Activated CD4-positive, alpha-beta T cell treated with anti-CD3 and anti-CD28 coated beads, Interleukin-2, amount 10 ng/mL, durations not matched to agents 7 days and 5 days (primary cell): ENCODE measurements around the gene AMPD3. TPM values are rescaled to one million over a fixed set of nuclear protein-coding genes. Genes with fewer than 3 reads are reported as not detected.

Source experiments
- CTCF ChIA-PET: fragments of 350-600 bp; sonication (Branson Sonifier 250); formaldehyde crosslinking; loops from one replicate; lab custom pipeline; 2021; ENCODE audit warnings: antibody characterized with exemption; lab: Charles Lee
- POLR2A ChIA-PET: fragments of 350-600 bp; sonication (Branson Sonifier 250); formaldehyde crosslinking; loops from one replicate; lab custom pipeline; 2021; ENCODE audit warnings: antibody characterized with exemption; lab: Charles Lee
- DNase-seq: peaks from one replicate; pipeline ENCODE4 v3.0.0-alpha.2; 2020
- H3K27ac Mint-ChIP-seq: one replicate; pipeline ENCODE4 v1.8.0; 2021; ENCODE audit warnings: mild to moderate bottlenecking, moderate library complexity, mixed read lengths
- H3K27me3 Mint-ChIP-seq: one replicate; pipeline ENCODE4 v1.8.0; 2021; ENCODE audit warnings: mixed read lengths
- H3K36me3 Mint-ChIP-seq: one replicate; pipeline ENCODE4 v1.8.0; 2021; ENCODE audit warnings: low read depth, mixed read lengths
- H3K4me1 Mint-ChIP-seq: one replicate; pipeline ENCODE4 v1.8.0; 2021; ENCODE audit warnings: mixed read lengths
- H3K4me3 Mint-ChIP-seq: one replicate; pipeline ENCODE4 v1.8.0; 2021; ENCODE audit warnings: mild to moderate bottlenecking, moderate library complexity, mixed read lengths
- H3K9me3 Mint-ChIP-seq: one replicate; pipeline ENCODE4 v1.8.0; 2021; ENCODE audit warnings: mixed read lengths
- total RNA-seq, 2 experiments: library from RNA; stranded (reverse); gene quantifications; one replicate each; pipeline ENCODE4 v1.2.3, GENCODE V29; 2021

The AMPD3 gene
- total RNA-seq, 2 experiments from 2014 or later, result 20.3 to 20.8 TPM

GRCh38 chr11:10497371-10498021 lies 42.4 kb downstream of the AMPD3 start:
- Mint-ChIP-seq H3K36me3 (peaks cover 34% of the 10 kb centered on the region), H3K27ac (no peak overlapping the region), H3K4me3 (no peak overlapping the region), H3K4me1 (no peaks in the 10 kb centered on the region), H3K27me3 (no peaks in the 10 kb centered on the region), H3K9me3 (no peaks in the 10 kb centered on the region)
- ChIA-PET POLR2A (no interaction called here), CTCF (interaction anchor here (1.2 to 1.3 kb wide), 2 partner anchors 15 to 75 kb away, joined by 4 to 6 read pairs; no protein-coding TSS in a partner anchor)
- no peak for DNase-seq

GRCh38 chr11:10498022-10498400 lies 42.9 kb downstream of the AMPD3 start:
- POLR2A ChIA-PET, result no interaction called here
- no peak overlapping the region for H3K27ac Mint-ChIP-seq
- H3K4me3 Mint-ChIP-seq, result no peak overlapping the region
- H3K36me3 Mint-ChIP-seq, result peaks cover 31% of the 10 kb centered on the region
- no peaks in the 10 kb centered on the region for H3K27me3 Mint-ChIP-seq
- no peaks in the 10 kb centered on the region for H3K9me3 Mint-ChIP-seq
- H3K4me1 Mint-ChIP-seq, result no peaks in the 10 kb centered on the region
- CTCF ChIA-PET, result no interaction called here
- no peak for DNase-seq

GRCh38 chr11:10498426-10499250 lies 43.6 kb downstream of the AMPD3 start:
- no peaks in the 10 kb centered on the region for H3K4me1 Mint-ChIP-seq
- DNase-seq, result no peak

GRCh38 chr11:10499452-10499851 lies 44.4 kb downstream of the AMPD3 start:
- H3K36me3 Mint-ChIP-seq, result peaks cover 35% of the 10 kb centered on the region
- no peaks in the 10 kb centered on the region for H3K9me3 Mint-ChIP-seq
- H3K27ac Mint-ChIP-seq, result peak overlapping the region; percentile 11
- CTCF ChIA-PET, result no interaction called here
- no peak for DNase-seq
- no peak overlapping the region for H3K4me3 Mint-ChIP-seq
- H3K27me3 Mint-ChIP-seq, result no peaks in the 10 kb centered on the region
- POLR2A ChIA-PET, result no interaction called here
- H3K4me1 Mint-ChIP-seq, result no peaks in the 10 kb centered on the region

More at GRCh38 chr11:10498426-10499250, 43.6 kb downstream of the AMPD3 start:
- POLR2A ChIA-PET, result no interaction called here
- CTCF ChIA-PET, result interaction anchor here (0.6 kb wide), 1 partner anchor 28 kb away, joined by 6 read pairs; no protein-coding TSS in a partner anchor
- H3K36me3 Mint-ChIP-seq, result peaks cover 30% of the 10 kb centered on the region
- H3K4me3 Mint-ChIP-seq, result no peak overlapping the region
- H3K27ac Mint-ChIP-seq, result no peak overlapping the region
- H3K27me3 Mint-ChIP-seq, result no peaks in the 10 kb centered on the region
- no peaks in the 10 kb centered on the region for H3K9me3 Mint-ChIP-seq

- H3K27me3 Mint-ChIP-seq, result no peaks in the 10 kb centered on the region
- CTCF ChIA-PET, result no interaction called here
- H3K4me3 Mint-ChIP-seq, result no peak overlapping the region
- peaks cover 33% of the 10 kb centered on the region for H3K36me3 Mint-ChIP-seq
- no peak overlapping the region for H3K27ac Mint-ChIP-seq
- DNase-seq, result no peak
- POLR2A ChIA-PET, result no interaction called here
- H3K4me1 Mint-ChIP-seq, result no peaks in the 10 kb centered on the region
- no peaks in the 10 kb centered on the region for H3K9me3 Mint-ChIP-seq
Observed at GRCh38 chr11:10499874-10500601, 45.0 kb downstream of the AMPD3 start.

GRCh38 chr11:10500757-10501684 lies 46.0 kb downstream of the AMPD3 start:
- ChIA-PET CTCF (interaction anchor here (0.5 kb wide), 1 partner anchor 74 kb away, joined by 4 read pairs; no protein-coding TSS in a partner anchor), POLR2A (no interaction called here)
- Mint-ChIP-seq H3K27ac (no peak overlapping the region), H3K4me1 (no peaks in the 10 kb centered on the region), H3K9me3 (no peaks in the 10 kb centered on the region), H3K36me3 (peaks cover 40% of the 10 kb centered on the region), H3K27me3 (no peaks in the 10 kb centered on the region), H3K4me3 (no peak overlapping the region)
- no peak for DNase-seq

- DNase-seq, result no peak
- Mint-ChIP-seq H3K9me3 (no peaks in the 10 kb centered on the region), H3K36me3 (peaks cover 38% of the 10 kb centered on the region), H3K27me3 (no peaks in the 10 kb centered on the region), H3K4me1 (no peaks in the 10 kb centered on the region), H3K4me3 (no peak overlapping the region), H3K27ac (no peak overlapping the region)
- ChIA-PET POLR2A (no interaction called here), CTCF (no interaction called here)
Observed at GRCh38 chr11:10502065-10502680, 47.1 kb downstream of the AMPD3 start.

GRCh38 chr11:10502770-10503169 lies 47.7 kb downstream of the AMPD3 start:
- POLR2A ChIA-PET, result no interaction called here
- no peak for DNase-seq
- Mint-ChIP-seq H3K4me3 (no peak overlapping the region), H3K36me3 (peaks cover 39% of the 10 kb centered on the region), H3K9me3 (no peaks in the 10 kb centered on the region), H3K27me3 (no peaks in the 10 kb centered on the region), H3K27ac (no peak overlapping the region), H3K4me1 (no peaks in the 10 kb centered on the region)
- CTCF ChIA-PET, result interaction anchor here (0.8 to 1.2 kb wide), 2 partner anchors 12 to 42 kb away, joined by 3 read pairs; no protein-coding TSS in a partner anchor

GRCh38 chr11:10503221-10503620 lies 48.2 kb downstream of the AMPD3 start:
- CTCF ChIA-PET, result interaction anchor here (0.8 to 1.2 kb wide), 2 partner anchors 12 to 42 kb away, joined by 3 read pairs; no protein-coding TSS in a partner anchor
- H3K27ac Mint-ChIP-seq, result no peak overlapping the region

GRCh38 chr11:10503777-10504480 lies 48.9 kb downstream of the AMPD3 start:
- H3K4me3 Mint-ChIP-seq, result no peak overlapping the region
- CTCF ChIA-PET, result interaction anchor here (0.8 to 1.2 kb wide), 2 partner anchors 13 to 43 kb away, joined by 3 read pairs; no protein-coding TSS in a partner anchor
- H3K36me3 Mint-ChIP-seq, result peaks cover 38% of the 10 kb centered on the region
- DNase-seq, result no peak
- no peaks in the 10 kb centered on the region for H3K9me3 Mint-ChIP-seq
- H3K4me1 Mint-ChIP-seq, result no peaks in the 10 kb centered on the region
- H3K27ac Mint-ChIP-seq, result no peak overlapping the region
- H3K27me3 Mint-ChIP-seq, result no peaks in the 10 kb centered on the region
- POLR2A ChIA-PET, result no interaction called here

More at GRCh38 chr11:10503221-10503620, 48.2 kb downstream of the AMPD3 start:
- POLR2A ChIA-PET, result no interaction called here
- Mint-ChIP-seq H3K36me3 (peaks cover 39% of the 10 kb centered on the region), H3K9me3 (no peaks in the 10 kb centered on the region), H3K4me3 (no peak overlapping the region), H3K27me3 (no peaks in the 10 kb centered on the region), H3K4me1 (no peaks in the 10 kb centered on the region)
- DNase-seq, result no peak

GRCh38 chr11:10504490-10504889 lies 49.4 kb downstream of the AMPD3 start:
- H3K36me3 Mint-ChIP-seq, result peaks cover 37% of the 10 kb centered on the region
- ChIA-PET POLR2A (no interaction called here), CTCF (no interaction called here)
- no peaks in the 10 kb centered on the region for H3K4me1 Mint-ChIP-seq
- no peak overlapping the region for H3K27ac Mint-ChIP-seq
- no peak for DNase-seq
- no peak overlapping the region for H3K4me3 Mint-ChIP-seq
- no peaks in the 10 kb centered on the region for H3K9me3 Mint-ChIP-seq
- no peaks in the 10 kb centered on the region for H3K27me3 Mint-ChIP-seq
